ENCODE data around the gene MACROH2A2.
"Not testable (repeated sequence)": the region's sequence is repeated elsewhere in the genome, so short reads cannot be mapped to it uniquely, and the experiment has no call there.

The MACROH2A2 gene

GRCh38 chr10:70132098-70133029, 79.7 kb downstream of the MACROH2A2 start, which contains the start of gene AIFM2:
Gene AIFM2, minus strand, starts transcription at chr10:70132825. Its CDS starts 8,741 bp downstream, at chr10:70124084.
- DNase-seq, result peak; percentile 75

DNA sequence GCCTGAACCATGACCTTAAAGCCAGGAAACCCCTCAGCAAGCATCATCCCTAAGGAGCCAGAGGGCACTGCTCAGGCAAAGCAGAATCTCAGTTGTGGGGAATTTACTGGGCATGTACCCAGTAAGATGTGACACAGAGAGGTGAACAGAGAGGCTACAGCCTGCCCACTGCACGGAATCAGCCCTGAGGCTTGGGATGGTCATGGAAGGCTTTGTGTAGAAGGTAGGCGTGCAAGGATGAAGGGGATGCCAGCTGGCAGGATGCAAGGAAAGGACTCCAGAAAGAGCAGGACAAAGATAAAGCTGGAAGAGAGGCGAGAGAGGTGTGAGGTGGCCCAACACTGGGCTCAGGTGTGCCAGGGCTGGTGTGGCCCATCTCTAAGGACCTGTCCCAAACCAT, 82.4 kb downstream of the MACROH2A2 start:
- DNase-seq, result no peak

GRCh38 chr10:70135684-70136083, 83.0 kb downstream of the MACROH2A2 start:
- DNase-seq, result no peak

DNA sequence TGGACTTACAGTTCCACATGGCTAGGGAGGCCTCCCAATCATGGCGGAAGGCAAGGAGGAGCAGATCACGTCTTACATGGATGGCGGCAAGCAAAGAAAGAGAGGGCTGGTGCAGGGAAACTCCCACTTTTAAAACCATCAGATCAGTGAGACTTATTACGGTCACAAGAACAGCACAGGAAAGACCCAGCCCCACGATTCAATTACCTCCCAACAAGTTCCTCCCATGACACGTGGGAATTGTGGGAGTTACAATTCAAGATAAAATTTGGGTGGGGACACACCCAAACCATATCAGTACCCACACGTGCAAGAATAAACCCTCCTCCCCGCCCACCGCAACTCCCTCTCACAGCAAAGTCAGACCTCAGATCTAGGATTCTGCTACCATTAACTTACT, 84.5 kb downstream of the MACROH2A2 start:
- no peak for DNase-seq

DNA sequence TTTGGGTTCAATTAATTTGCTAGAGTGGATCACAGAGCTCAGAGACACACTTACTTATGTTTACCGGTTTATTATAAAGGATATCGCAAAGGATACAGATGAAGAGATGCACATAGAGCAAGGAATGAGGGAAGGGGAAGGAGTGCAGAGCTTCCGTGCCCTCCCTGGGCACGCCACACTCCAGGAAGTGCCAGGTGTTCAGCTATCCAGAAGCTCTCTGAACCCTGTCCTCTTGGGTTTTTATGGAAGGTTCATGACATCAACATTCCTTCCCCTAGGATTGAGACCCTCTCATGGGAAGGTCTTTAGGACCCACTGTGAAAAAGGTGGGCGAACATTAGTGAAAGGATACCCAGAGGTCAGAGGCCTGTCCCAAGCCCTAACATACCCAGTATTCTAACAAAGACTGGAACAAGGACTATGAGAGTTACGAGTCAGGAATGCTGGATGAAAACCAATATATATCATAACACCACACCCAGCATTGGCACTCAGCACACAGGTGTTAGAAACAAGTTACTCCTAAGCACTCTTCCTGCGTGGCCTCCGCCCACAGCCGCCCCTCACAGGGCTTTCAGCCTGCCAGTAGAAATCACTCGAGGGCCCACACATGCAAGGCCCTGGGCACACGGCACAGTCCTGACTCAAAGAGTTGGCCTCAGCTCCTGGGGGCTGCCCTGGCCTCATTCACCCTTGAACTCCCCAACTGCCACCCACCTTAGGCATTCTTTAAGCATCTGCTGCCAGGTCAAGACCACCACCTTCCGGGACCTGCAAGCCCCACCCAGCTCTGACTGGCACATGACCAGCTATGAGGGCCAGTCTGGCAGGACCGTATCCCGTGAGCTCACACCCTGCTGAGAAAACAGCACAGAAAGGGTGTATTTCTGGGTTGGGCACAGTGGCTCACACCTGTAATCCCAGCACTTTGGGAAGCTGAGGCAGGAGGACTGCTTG, 85.6 kb downstream of the MACROH2A2 start:
- no peak for DNase-seq

DNA sequence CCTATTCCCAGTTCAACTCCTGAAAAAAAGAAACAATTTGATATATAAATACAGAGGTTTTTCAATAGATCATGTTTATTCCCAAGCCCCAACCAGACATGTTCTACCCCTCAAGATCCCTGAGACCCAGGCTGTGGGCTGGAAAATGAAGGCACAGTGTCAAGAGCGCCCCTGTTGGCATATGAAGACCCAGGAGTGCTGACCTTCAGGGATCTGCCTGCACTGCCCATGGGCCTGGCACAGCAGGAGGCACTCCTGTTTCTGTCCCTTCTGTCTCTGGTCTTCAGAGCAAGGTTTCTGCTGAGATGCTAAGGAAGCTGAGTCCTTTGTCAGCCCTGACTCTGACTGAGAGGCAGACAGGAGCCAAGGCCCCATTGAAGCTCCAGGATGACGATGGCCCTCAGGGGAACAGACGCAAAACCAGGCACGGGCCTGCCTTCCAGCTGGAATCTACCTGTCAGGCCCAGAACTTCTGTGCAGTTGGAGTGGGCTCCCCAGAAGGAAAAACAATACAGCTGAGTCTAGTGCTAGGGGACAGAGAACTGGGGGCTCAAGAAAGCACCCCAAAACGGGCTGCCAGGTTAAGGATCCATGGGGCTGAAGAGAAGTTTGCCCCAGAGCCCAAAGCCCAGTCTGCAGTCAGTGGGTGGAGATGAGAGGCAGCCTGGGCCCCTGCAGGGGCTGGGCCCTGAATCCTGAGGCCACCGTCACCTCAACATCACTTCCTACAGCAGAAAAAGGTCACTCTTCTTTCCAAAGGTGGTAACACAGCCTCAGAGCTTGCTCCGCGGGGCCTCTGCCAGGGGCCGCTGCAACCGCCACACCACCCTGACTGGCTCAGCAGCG, 86.7 kb downstream of the MACROH2A2 start:
- DNase-seq, result no peak

DNA sequence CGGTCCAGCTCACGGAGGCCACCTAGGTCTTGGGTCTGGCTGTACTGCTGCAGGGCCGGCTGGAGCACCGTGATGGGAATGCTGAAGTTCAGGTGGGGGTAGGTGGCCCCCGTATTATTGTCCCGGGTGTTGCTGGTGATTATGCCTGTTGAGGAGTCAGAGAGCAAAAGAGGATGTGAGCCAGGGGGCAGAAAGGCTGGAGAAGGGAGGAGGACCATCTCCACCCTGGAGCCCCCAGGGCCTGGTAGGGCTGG, 87.3 kb downstream of the MACROH2A2 start:
- DNase-seq, result no peak

- no peak for DNase-seq
Measured at GRCh38 chr10:70140297-70140696, 87.7 kb downstream of the MACROH2A2 start.

DNA sequence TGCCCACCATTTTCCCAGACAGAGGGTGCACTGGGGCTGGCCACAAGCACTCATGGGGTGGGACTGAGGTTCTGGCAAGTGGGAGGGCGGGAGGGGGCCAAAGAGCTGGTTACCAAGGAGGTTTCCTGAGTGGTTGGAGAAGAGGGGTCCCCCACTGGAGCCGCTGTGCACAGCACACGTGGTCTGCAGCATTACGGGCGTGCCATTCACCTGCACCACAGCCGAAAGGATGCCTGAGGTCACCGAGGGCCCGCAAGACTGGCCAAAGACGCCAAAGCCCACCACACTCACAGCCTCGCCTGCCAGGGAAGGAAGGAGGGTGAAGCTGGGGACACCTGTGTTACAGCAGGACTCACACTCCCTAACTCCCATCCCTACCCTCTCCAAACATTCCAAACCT, 89.9 kb downstream of the MACROH2A2 start:
- DNase-seq, result no peak

DNA sequence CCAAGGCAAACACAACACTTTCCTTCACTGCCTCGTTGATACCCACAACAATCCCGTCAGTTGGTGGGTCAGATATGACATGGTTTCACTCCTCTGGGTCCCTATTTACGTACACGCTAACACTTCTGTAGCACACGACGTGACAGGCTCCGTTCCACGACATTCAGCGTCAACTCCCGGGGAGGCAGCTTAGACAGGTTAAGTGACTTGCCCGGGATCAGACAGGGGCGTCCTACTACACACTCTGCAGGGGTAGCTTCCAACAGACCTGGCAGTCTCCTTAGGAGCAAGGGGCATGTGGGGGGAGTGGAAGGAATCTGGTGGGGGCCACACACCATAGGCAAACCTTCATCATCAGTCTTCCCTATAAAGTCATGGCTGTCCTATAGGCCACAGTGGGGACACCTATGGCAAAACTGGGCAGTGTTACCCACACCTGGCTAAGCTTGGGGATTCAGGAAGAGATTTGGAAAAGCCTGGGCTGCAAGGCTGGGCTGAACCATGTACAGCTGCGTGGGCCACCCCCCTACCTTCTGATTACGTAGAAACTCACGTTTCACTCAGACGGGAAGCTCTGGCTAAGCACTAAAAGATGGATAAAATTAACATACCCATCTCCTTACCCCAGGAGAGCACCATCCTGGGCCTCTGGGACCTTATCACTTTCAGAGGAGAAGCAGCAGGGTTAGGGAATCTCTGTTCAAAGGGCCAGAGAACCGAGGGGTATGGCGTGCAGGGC, 91.9 kb downstream of the MACROH2A2 start:
- DNase-seq, result no peak

DNA sequence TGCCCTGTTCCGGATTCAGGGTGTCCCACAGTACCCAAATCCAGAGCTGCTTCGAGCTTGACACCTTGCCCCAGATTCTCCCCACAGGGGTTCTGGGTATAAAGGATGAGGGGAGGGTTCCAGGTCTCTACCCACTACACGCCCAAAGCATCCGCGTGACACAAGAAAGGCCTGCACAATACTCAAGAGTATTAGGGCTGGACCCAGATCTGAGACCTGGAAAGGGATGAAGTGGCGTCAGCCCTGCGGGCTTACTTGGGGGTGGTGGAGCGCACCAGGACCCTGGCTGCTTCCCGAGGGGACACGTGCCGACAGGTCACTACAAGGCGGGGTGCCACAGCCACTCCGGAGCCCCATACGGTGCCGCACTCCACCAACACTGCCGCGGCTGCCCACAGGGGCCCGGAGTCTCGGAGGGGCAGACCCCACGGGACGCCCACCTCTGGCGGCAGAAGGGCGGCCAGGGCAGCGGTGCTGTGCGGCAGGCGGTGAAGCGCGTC, 92.6 kb downstream of the MACROH2A2 start:
- peak; percentile 17 for DNase-seq

- peak; percentile 72 for DNase-seq
Measured at GRCh38 chr10:70145666-70146488, 93.2 kb downstream of the MACROH2A2 start.

DNA sequence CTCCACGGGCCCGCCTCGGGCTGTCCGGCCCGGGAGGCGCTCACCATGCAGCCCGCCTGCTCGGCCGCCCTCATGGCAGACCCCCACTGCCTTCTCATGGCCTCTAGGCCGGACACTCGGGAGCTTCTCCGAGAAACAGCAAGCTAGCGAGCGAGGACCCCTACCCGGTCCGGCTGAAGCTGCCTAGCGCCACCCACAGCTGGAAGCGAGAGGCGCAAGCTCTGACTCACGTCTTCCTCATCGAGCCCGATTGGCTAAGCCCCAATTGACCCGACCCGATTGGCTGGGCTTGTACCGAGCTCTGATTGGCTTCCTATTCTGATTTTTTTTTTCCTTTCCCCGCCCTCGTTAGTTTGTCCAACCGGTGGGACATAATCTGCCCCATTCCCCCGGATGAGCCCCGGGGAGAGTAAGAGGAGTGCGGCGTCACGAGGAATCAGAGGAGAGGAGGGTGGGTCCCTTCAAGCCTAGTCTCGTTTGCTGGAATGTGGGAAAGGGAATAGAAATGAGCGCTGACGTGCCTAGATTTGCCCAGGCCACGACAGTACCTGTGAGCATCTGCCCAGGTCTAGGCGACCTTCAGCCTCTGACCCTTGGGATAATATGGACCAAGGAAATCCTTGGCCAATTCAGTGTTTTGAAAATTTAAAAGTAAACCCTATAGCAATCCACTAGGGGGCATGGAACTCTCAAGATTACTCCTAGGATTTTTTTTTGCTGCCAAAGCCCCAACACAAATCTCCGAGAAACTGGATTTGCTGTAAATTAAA, 94.0 kb downstream of the MACROH2A2 start, which contains the start of gene TYSND1:
TSS of gene TYSND1 (minus strand) at position 212 of the 770 bp plus-strand sequence. CDS start at position 98, 114 bp downstream.
- DNase-seq, result peak; percentile 98

DNA sequence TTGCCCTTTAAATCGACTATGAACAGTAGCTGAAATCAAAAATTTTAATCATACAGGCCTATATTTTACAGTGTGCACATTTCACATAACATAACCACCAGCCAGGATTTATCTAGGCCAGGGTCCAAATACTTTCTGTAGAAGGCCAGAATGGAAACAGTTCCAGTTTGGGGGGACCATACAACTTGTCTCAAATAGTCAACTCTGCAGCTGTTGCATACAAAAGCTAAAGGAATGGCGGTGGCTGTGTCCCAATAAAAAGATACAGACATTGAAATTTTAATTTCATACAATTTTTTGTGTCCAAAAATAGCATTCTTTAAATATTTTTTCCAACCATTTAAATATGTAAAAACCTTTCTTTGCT, 94.6 kb downstream of the MACROH2A2 start:
- DNase-seq, result no peak

DNA sequence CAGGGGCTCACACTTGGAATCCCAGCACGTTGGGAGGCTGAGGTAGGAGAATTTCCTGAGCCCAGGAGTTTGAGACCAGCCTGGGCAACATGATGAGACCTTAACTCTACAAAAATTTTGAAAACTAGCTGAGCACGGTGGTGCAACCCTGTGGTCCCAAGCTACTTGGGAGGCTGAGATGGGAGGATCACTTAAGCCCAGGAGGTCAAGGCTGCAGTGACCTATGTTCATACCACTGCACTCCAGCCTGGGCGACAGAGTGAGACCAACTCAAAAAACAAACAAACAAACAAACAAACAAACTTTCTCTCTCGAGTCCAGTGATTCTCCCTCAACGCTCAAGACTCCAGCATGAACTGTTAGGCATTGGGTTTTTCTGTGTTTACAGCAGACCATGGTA, 95.9 kb downstream of the MACROH2A2 start:
- DNase-seq, result no peak

DNA sequence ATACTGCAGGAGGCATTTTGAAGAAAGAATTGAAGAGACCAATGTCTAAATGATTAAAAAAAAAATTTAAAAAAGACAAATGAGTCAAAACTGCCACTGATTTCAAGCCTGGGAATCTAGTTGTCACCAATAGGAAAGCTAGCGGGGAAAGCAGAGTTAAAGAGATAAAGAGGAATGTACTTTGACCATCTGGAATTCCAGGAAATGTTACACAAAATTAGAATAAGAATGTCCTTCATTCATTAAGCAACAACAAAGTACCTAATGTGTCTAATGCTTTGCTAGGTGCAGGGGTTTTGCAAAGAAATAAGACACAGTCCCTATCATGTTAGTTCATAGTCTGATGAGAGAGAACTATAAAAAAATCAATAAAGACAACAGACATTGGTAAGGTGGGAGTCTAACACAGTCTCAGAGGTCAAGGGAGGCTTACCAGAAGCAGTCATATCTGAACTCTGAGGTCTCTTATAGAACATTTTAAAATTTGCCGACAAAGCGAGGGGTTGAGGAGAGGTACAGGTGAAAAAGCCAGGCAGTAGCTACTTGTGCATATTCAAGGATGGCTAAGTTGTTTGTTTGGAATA, 102.7 kb downstream of the MACROH2A2 start:
- no peak for DNase-seq

- no peak for DNase-seq
Measured at GRCh38 chr10:70158113-70158512, 105.5 kb downstream of the MACROH2A2 start.

DNA sequence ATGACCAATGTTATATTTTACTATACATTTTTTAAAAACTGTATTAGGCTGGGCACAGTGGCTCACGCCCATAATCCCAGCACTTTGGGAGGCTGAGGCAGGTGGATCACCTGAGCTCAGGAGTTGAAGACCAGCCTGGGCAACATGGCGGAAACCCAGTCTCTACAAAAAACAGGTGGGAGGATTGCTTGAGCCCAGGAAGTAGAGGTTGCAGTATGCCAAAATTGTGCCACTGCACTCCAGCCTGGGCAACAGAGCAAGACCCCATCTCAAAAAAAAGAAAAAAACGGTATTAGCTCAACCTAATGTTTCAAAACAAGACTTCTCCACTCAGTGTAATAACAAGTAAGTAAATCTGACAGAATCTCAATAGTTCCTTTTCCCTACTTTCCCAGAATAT, 106.7 kb downstream of the MACROH2A2 start:
- DNase-seq, result not testable (repeated sequence)

- no peak for DNase-seq
Measured at GRCh38 chr10:70160798-70161197, 108.2 kb downstream of the MACROH2A2 start.

Measured in NCI-H69 (cell line).